ENCODE results near the gene DZIP1.
"Not testable (repeated sequence)": the region's sequence is repeated elsewhere in the genome, so short reads cannot be mapped to it uniquely, and the experiment has no call there.

DZIP1 gene

DNA sequence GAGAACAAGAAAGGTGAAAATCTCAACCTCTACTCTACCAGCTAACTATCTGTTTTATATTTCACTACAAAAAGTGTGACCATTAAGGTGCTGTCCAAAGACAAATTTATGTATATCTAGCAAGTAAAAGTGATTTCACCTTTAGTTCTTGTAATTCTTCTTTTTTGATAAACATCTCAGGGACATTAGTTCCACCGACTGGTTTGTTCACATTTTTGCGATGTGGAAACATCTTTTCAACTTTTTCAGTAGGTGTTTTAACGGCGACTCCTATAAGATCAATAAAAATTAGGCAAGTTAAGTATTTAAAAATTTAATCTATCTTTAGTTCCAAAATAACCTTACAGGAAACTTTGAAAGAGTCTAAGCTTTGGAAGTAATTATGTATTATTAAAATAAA is 58.6 kb downstream of the DZIP1 start:
- no peaks in the 10 kb centered on the region for H3K4me1 ChIP-seq (ENCODE audit: control insufficient read depth, insufficient read depth, low read length)
- no peak overlapping the region for H3K9ac ChIP-seq (ENCODE audit: low read length)

DNA sequence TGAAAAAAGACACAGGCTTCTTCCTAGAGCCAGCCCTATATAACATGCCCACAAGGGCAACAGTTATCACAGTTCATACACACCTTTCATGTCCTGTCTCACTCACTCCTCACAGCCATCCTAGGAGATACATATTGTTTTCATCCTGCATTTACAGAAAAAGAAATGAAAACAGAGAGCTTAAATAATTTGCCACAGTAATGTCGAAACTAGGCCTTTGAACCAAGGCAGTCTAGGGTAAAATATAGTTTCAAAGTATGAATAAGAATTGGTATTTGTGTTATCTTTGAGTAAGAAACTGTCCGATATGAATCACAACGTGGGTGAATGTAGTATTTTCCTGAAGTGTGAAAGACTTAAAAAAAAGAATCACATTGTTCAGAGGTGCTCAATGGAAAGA is 65.2 kb downstream of the DZIP1 start:
- Histone ChIP-seq H3K4me1 (ENCODE audit: control insufficient read depth, insufficient read depth, low read length) (no peaks in the 10 kb centered on the region), H3K4me3 (ENCODE audit: low read length) (no peak overlapping the region), H3K27me3 (ENCODE audit: control insufficient read depth, insufficient read depth, low read length) (no peaks in the 10 kb centered on the region), H3K9ac (ENCODE audit: low read length) (no peak overlapping the region), H3K36me3 (ENCODE audit: control insufficient read depth, insufficient read depth, low read length) (no peaks in the 10 kb centered on the region), H3K9me3 (ENCODE audit: control insufficient read depth, low read length) (no peaks in the 10 kb centered on the region)

More for the DNA sequence above, 58.6 kb downstream of the DZIP1 start:
- Histone ChIP-seq H3K27me3 (ENCODE audit: control insufficient read depth, insufficient read depth, low read length) (no peaks in the 10 kb centered on the region), H3K4me3 (ENCODE audit: low read length) (no peak overlapping the region), H3K36me3 (ENCODE audit: control insufficient read depth, insufficient read depth, low read length) (no peaks in the 10 kb centered on the region), H3K9me3 (ENCODE audit: control insufficient read depth, low read length) (no peaks in the 10 kb centered on the region)

DNA sequence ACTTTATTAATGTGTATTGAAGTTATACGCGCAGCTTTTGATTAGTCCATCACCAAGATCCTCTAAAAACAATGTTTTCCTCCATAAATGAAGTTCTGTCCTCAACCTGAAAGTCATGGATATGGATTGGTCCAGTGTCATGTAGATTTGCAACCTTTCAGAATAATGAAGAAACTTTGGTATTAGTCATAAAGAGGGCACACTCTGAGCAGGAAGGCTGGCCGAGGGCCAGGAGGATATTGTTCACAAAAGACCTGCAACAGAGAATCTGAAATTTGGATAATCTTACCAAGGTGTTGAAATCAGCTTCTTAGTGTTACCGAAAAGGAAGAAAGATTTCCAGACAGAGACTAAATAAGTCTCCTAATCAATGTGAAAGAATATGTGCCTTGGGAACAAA is 71.3 kb downstream of the DZIP1 start:
- no peak overlapping the region for H3K4me3 ChIP-seq (ENCODE audit: low read length)
- no peaks in the 10 kb centered on the region for H3K9me3 ChIP-seq (ENCODE audit: control insufficient read depth, low read length)
- H3K4me1 ChIP-seq (ENCODE audit: control insufficient read depth, insufficient read depth, low read length) = no peaks in the 10 kb centered on the region
- no peaks in the 10 kb centered on the region for H3K36me3 ChIP-seq (ENCODE audit: control insufficient read depth, insufficient read depth, low read length)
- H3K27me3 ChIP-seq (ENCODE audit: control insufficient read depth, insufficient read depth, low read length) = no peaks in the 10 kb centered on the region
- no peak overlapping the region for H3K9ac ChIP-seq (ENCODE audit: low read length)

DNA sequence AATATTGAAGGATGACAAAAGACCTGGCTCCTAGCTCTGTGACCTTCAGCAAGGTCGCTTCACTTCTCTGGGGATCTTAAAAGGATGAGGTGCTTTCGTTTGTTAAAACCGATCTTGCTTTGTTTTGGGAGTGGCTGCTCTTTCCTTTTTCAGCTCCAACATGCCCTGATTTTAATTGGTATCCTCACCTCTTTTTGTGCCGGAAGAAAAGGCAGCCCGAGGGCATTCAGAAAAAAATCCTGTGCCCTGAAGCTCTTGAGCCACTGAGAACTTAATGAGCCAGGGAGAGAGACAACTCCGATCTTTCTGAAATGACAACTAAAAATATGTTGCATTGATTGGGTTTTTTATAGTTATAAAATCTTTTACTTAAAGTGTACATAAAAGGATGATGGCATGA is 72.6 kb downstream of the DZIP1 start:
- no peaks in the 10 kb centered on the region for H3K27me3 ChIP-seq (ENCODE audit: control insufficient read depth, insufficient read depth, low read length)
- H3K9me3 ChIP-seq (ENCODE audit: control insufficient read depth, low read length) = no peaks in the 10 kb centered on the region
- H3K4me1 ChIP-seq (ENCODE audit: control insufficient read depth, insufficient read depth, low read length) = no peaks in the 10 kb centered on the region
- H3K9ac ChIP-seq (ENCODE audit: low read length) = no peak overlapping the region
- no peak overlapping the region for H3K4me3 ChIP-seq (ENCODE audit: low read length)
- H3K36me3 ChIP-seq (ENCODE audit: control insufficient read depth, insufficient read depth, low read length) = no peaks in the 10 kb centered on the region

DNA sequence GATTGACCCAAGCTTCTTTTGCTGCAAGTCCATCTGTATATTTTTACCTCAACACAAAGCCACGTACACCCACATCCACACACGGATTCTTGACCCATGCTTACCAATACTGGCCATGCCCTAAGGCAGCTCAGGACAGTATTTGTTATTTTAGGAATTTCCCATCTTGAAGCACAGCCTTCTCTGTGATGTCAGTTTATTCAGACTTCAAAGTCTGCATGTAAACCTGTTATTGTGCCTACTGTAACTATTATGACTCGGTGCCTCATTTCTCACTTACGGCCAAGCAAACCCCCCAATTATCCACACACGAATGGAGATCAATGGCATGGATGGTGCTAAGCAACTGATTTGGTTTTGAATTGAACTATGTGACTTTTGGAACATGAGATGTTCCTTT is 74.5 kb downstream of the DZIP1 start:
- Histone ChIP-seq H3K9ac (ENCODE audit: low read length) (no peak overlapping the region), H3K4me3 (ENCODE audit: low read length) (no peak overlapping the region), H3K27me3 (ENCODE audit: control insufficient read depth, insufficient read depth, low read length) (no peaks in the 10 kb centered on the region), H3K4me1 (ENCODE audit: control insufficient read depth, insufficient read depth, low read length) (no peaks in the 10 kb centered on the region), H3K36me3 (ENCODE audit: control insufficient read depth, insufficient read depth, low read length) (no peaks in the 10 kb centered on the region), H3K9me3 (ENCODE audit: control insufficient read depth, low read length) (no peaks in the 10 kb centered on the region)

DNA sequence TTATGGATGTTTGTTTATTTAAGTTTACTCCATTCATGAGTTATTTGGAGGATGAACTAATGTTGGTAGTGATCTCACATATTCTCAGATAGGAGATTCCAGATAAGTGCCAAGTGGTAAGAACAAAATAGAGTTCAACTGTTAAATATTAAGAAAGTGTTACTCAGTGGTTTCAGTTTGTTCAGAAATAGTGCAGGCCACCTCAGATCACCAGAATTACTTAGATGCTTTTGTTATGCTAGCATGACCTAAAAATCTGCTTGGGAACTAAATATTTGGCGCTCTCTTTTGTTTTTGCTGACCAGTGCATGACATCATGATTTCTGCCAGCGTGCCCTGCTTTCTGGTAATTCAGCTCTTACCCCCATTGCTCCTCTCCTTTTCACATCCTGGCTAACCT is 76.4 kb downstream of the DZIP1 start:
- Histone ChIP-seq H3K4me3 (ENCODE audit: low read length) (no peak overlapping the region), H3K36me3 (ENCODE audit: control insufficient read depth, insufficient read depth, low read length) (no peaks in the 10 kb centered on the region), H3K9ac (ENCODE audit: low read length) (no peak overlapping the region), H3K27me3 (ENCODE audit: control insufficient read depth, insufficient read depth, low read length) (no peaks in the 10 kb centered on the region), H3K9me3 (ENCODE audit: control insufficient read depth, low read length) (no peaks in the 10 kb centered on the region), H3K4me1 (ENCODE audit: control insufficient read depth, insufficient read depth, low read length) (no peaks in the 10 kb centered on the region)

DNA sequence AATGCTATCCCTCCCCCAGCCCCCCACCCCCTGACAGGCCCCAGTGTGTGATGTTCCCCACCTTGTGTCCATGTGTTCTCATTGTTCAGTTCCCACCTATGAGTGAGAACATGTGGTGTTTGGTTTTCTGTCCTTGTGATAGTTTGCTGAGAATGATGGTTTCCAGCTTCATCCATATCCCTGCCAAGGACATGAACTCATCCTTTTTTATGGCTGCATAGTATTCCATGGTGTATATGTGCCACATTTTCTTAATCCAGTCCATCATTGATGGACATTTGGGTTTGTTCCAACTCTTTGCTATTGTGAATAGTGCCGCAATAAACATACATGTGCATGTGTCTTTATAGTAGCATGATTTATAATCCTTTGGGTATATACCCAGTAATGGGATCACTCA is 78.7 kb downstream of the DZIP1 start:
- H3K4me1 ChIP-seq (ENCODE audit: control insufficient read depth, insufficient read depth, low read length); H3K27me3 ChIP-seq (ENCODE audit: control insufficient read depth, insufficient read depth, low read length); H3K4me3 ChIP-seq (ENCODE audit: low read length); H3K36me3 ChIP-seq (ENCODE audit: control insufficient read depth, insufficient read depth, low read length); H3K9ac ChIP-seq (ENCODE audit: low read length); H3K9me3 ChIP-seq (ENCODE audit: control insufficient read depth, low read length): not testable (repeated sequence)

DNA sequence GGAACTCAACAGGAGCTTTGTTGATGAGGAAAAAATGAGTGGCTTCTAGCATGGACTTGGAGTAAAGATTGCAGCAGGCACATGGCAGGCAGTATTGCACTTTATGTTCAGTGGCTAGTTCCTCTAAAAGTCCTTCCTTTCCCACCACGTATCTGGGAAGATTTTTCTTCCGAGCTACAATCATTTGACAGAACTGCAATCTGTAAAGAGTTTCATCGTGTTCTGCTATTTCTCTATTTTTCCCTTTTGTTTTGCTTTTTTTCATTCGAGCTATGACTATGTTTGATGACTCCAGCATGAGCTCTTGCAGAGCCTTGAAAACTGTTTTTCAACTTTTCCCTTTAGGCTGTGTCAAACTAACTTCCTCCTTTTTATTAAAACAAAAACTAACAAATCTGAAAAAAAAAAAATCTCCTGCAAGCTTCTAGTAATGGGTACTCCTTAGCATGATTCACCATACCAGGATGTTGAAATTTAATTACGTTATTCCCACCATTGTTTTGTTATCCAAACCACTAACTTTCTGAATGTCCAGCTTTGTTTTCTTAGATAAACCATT is 79.7 kb downstream of the DZIP1 start:
- Histone ChIP-seq H3K9ac (ENCODE audit: low read length) (no peak overlapping the region), H3K4me1 (ENCODE audit: control insufficient read depth, insufficient read depth, low read length) (no peaks in the 10 kb centered on the region), H3K9me3 (ENCODE audit: control insufficient read depth, low read length) (no peaks in the 10 kb centered on the region), H3K36me3 (ENCODE audit: control insufficient read depth, insufficient read depth, low read length) (no peaks in the 10 kb centered on the region), H3K27me3 (ENCODE audit: control insufficient read depth, insufficient read depth, low read length) (no peaks in the 10 kb centered on the region), H3K4me3 (ENCODE audit: low read length) (no peak overlapping the region)

DNA sequence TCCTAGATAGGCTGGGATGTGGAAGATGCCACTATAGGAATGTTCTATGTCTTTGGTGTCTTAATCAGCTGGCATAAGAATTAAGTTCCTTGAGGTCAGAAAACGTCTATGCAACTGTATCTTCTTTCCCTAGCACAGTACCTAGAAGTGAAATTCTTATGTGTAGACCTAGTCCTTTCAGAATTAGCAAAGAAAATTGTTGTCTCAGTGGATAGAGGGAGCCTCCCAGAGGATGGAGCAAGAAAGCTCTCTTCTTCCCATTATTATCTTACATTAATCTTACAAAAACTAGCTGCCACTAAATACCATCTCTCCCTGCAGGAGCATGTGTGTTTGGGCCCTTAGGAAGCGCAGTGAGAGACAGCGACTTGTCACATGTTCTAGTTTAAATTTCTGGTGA is 80.4 kb downstream of the DZIP1 start:
- H3K4me1 ChIP-seq (ENCODE audit: control insufficient read depth, insufficient read depth, low read length) = no peaks in the 10 kb centered on the region
- no peak overlapping the region for H3K4me3 ChIP-seq (ENCODE audit: low read length)
- H3K36me3 ChIP-seq (ENCODE audit: control insufficient read depth, insufficient read depth, low read length) = no peaks in the 10 kb centered on the region
- no peak overlapping the region for H3K9ac ChIP-seq (ENCODE audit: low read length)
- H3K27me3 ChIP-seq (ENCODE audit: control insufficient read depth, insufficient read depth, low read length) = no peaks in the 10 kb centered on the region
- no peaks in the 10 kb centered on the region for H3K9me3 ChIP-seq (ENCODE audit: control insufficient read depth, low read length)

DNA sequence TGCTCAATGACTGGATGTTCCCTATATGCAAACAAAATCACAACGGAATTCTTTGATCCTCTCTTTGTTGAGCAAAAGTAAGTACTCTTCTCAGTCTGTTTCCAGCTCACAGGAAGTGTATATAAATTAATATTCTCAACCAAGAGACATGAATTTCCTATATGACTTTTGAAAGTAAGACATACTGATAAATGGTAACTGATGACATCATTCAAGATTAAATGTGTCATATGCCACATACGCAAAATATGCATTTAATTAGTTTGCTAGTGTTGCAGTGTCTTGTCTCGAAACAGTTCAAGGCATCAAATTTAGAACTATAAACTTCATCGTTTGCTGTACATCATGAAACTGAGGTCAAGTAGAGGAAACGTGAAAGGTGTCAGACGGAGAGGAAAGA is 84.1 kb downstream of the DZIP1 start:
- Histone ChIP-seq H3K9ac (ENCODE audit: low read length) (no peak overlapping the region), H3K4me3 (ENCODE audit: low read length) (no peak overlapping the region), H3K4me1 (ENCODE audit: control insufficient read depth, insufficient read depth, low read length) (no peaks in the 10 kb centered on the region), H3K9me3 (ENCODE audit: control insufficient read depth, low read length) (no peaks in the 10 kb centered on the region), H3K27me3 (ENCODE audit: control insufficient read depth, insufficient read depth, low read length) (no peaks in the 10 kb centered on the region), H3K36me3 (ENCODE audit: control insufficient read depth, insufficient read depth, low read length) (no peaks in the 10 kb centered on the region)

DNA sequence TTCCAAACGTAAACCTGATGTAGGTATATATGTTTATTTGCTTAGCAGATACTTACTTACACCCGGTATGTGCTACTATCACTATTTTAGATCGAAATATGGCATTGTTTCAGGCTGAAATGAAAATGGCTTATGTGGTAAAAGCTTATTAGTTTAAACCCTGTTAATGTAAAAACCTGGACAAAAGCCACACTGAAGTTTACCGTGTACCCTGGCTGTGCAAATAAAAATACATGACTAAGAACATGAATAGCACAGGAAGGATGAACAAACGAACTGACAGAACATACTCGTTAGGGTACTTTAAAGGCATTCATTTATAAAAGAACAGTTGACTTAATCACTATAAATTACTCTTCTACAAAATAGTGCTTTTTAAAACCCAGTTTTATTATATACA is 85.4 kb downstream of the DZIP1 start:
- no peaks in the 10 kb centered on the region for H3K36me3 ChIP-seq (ENCODE audit: control insufficient read depth, insufficient read depth, low read length)
- peaks cover 5% of the 10 kb centered on the region for H3K27me3 ChIP-seq (ENCODE audit: control insufficient read depth, insufficient read depth, low read length)
- no peak overlapping the region for H3K4me3 ChIP-seq (ENCODE audit: low read length)
- no peak overlapping the region for H3K9ac ChIP-seq (ENCODE audit: low read length)
- H3K4me1 ChIP-seq (ENCODE audit: control insufficient read depth, insufficient read depth, low read length) = no peaks in the 10 kb centered on the region
- H3K9me3 ChIP-seq (ENCODE audit: control insufficient read depth, low read length) = no peaks in the 10 kb centered on the region

DNA sequence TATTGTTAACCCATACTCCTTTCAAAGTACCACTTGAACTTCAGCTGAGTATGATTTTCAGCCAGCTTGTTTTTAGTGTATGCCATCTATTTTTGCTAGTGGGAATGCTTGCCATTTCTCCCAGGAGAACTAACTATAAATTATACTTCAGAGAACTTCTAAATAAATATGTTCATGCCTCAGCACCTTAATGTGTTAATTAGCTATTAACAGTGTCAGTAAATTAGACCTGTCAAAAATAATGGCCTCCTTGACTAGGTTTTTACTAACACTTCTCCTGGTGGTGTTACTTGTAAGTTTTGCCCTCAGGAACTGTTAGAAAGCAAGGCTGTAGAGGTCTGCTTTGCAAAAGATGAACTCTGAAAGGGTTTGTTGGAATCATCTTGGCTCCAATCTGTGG is 87.5 kb downstream of the DZIP1 start:
- Histone ChIP-seq H3K4me1 (ENCODE audit: control insufficient read depth, insufficient read depth, low read length) (peaks cover 11% of the 10 kb centered on the region), H3K9ac (ENCODE audit: low read length) (no peak overlapping the region), H3K9me3 (ENCODE audit: control insufficient read depth, low read length) (no peaks in the 10 kb centered on the region), H3K27me3 (ENCODE audit: control insufficient read depth, insufficient read depth, low read length) (peaks cover 24% of the 10 kb centered on the region), H3K4me3 (ENCODE audit: low read length) (no peak overlapping the region), H3K36me3 (ENCODE audit: control insufficient read depth, insufficient read depth, low read length) (no peaks in the 10 kb centered on the region)

Measured in mucosa of stomach (tissue), 1 donor.